Measurements from ENCODE around the gene EFS.

EFS gene

DNA sequence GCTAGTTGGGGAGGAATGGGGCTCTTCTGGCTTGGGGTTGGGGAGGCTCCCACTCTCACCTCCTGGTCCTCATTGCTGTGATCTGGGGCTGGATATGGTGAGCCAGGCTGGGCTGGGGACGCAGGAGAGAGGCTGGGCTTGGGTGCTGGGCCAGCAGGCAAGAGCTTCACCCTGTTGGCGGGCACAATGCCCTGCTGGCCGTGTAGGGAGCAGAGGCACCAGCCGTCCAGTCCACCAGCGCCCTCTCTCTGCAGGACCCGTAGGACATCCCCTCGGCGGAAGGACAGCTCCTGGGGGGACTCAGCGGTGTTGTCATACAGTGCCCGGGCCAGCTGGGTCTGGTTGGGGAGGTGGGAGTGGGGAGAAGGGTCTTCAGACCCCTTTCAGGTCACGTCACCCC lies 4.5 kb downstream of the EFS start:
- TF ChIP-seq, protein P1, sequence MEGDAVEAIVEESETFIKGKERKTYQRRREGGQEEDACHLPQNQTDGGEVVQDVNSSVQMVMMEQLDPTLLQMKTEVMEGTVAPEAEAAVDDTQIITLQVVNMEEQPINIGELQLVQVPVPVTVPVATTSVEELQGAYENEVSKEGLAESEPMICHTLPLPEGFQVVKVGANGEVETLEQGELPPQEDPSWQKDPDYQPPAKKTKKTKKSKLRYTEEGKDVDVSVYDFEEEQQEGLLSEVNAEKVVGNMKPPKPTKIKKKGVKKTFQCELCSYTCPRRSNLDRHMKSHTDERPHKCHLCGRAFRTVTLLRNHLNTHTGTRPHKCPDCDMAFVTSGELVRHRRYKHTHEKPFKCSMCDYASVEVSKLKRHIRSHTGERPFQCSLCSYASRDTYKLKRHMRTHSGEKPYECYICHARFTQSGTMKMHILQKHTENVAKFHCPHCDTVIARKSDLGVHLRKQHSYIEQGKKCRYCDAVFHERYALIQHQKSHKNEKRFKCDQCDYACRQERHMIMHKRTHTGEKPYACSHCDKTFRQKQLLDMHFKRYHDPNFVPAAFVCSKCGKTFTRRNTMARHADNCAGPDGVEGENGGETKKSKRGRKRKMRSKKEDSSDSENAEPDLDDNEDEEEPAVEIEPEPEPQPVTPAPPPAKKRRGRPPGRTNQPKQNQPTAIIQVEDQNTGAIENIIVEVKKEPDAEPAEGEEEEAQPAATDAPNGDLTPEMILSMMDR (IDR thresholded peaks at IDR 0.05; ENCODE audit: extremely low read depth, missing control alignments): no peak
- no peak for DNase-seq (ENCODE audit: low spot score)

DNA sequence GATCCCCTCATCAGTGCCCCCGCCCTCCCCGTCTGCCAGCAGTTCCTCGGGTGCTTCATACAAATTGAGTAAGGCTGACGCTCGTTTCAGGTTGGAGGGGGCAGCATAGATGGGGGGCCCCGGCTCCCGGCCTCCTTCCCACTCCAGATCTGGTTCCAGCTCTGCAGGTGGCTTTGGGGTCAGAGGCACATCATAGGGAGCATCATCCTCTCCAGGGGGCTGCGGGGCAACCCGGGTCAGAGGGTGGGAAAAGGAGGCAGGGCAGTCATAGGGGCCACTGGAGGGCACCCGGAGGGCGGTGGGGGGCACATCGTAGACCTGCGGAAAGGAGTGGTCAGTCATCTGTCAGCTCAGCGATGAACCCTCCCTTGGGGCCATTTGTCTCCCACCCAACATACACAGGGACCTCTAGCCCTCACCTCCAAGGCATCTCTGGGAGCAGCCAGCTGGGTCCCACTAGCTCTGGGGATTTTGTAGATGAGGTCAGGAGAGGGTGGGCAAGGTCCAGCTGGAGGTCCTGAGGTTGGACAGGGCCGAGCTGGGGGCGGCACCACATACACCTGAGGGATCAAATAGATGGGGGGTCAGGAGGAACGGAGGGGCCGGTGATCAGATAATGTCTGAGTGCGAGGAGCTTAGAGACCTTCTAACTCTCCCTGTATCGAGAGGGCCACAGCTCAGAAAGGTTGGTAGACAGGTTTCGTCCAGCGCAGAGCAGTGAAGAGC lies 5.1 kb downstream of the EFS start:
- no peak for DNase-seq (ENCODE audit: low spot score)
- TF ChIP-seq, protein P1 (IDR thresholded peaks at IDR 0.05; ENCODE audit: extremely low read depth, missing control alignments): no peak

DNA sequence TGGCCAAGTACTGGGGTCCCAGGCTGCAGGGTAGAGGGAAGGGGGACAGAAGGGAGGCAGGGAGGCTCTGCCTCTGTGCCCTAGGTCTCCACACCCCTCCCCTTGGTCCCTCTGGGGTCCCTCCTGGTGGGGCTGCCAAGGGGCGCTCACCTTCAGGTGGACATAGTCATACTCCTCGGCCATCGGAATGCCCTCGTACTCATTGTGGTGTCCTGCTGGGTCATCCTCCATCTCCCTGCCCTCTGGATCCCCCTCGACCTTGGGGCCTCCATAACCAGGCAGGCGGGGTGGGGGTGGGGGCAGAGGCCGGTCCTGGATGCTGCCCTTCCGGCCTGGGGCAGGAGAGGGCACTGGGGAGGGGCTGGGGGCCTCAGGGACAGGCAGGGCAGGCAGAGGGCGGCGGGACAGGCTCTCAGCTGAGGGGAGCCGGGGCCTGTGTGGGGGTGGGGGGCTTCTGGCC lies 5.8 kb downstream of the EFS start:
- TF ChIP-seq, protein P1 (IDR thresholded peaks at IDR 0.05; ENCODE audit: extremely low read depth, missing control alignments): no peak

DNA sequence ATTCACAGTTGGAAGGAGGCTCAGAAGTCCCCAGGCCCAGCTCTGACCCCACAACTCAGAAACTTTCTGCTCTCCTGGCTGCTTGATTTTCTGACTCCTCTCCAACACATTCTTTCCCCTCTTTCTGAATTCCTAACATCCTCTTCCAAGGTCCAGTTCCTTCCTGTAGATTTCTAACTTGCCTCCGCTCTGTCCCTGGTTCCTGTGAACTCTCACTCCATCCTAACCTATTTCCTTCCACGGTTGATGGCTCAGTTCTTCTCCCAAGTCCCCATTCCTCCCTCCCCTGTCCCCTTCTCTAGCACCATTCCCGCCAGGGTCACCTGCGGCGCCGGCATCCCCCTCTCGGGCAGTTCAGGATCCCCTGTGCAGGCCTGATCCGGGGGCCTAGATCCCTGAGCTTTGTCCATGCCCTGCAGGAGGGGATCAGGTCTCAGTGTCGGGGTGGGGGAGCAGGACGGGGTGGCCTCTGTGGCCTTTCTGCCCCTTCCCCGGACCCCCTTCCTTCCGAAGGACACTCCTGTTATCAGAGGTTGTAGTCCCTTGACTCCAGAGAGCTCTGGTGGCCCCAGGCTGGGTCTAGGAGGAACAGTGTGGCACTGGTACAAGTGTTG lies 6.3 kb downstream of the EFS start:
- TF ChIP-seq, protein P1 (IDR thresholded peaks at IDR 0.05; ENCODE audit: extremely low read depth, missing control alignments): no peak
- DNase-seq (ENCODE audit: low spot score): no peak

More for the DNA sequence above, 5.8 kb downstream of the EFS start:
- DNase-seq (ENCODE audit: low spot score): no peak

DNA sequence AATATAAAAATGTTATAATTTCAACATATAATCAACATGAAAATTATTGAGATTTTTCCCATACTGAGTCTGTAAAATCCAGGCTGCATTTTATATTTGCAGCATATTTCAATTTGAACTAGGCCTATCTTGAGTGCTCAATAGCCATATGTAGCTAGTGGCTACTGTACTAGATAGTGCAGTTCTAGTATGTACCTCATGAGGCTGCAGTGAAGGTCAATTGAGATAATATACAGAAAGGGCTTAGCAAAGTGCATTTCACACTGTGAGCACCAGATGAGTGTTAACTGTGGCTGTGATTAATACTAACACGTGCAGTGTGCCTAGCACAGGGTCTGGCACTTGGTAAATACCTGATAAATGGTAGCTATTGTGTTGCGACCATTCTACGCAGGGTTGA lies 6.9 kb downstream of the EFS start:
- DNase-seq (ENCODE audit: low spot score): no peak
- TF ChIP-seq, protein P1 (IDR thresholded peaks at IDR 0.05; ENCODE audit: extremely low read depth, missing control alignments): no peak

DNA sequence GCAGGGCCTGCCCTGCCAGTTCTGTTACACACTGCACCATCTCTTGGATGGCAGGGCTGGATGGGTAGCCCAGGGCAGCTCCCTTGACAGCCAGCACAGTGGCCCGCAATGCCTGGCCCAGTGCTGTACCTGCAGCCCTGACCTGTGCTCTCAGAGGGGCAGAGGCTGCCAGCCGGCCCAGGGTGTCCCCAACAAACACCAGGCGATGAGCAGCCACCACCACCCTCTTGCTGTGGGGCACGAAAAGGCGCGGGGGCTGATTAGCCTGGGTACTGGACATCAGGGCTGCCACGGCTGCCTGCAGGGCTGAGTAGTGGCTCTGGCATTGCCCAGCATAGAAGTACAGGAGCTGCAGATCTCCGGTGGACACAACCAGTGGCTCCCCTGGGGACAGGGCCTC lies 7.7 kb downstream of the EFS start:
- TF ChIP-seq, protein P1 (IDR thresholded peaks at IDR 0.05; ENCODE audit: extremely low read depth, missing control alignments): no peak
- no peak for DNase-seq (ENCODE audit: low spot score)

DNA sequence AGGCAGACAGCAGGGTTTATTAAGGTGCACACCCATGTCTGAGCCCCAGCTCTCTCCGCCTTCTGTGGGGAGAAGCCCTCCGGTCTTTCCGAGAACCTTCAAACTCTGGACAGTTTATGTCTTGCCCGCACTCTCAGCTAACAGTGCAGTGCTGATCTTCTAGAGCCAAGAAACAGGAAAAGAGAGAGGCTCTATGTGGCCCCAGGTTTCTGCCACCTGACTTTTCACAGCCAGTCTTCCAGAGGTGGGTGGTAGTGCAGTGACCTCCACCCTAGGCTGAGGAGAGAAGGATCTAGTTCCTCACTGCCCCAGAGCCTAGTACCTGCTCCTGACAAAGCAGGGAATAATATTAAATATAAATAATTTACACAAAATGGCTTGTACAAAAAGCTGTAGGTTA lies 8.3 kb downstream of the EFS start:
- TF ChIP-seq, protein P1 (IDR thresholded peaks at IDR 0.05; ENCODE audit: extremely low read depth, missing control alignments): no peak
- DNase-seq (ENCODE audit: low spot score): no peak

All from GM20000 (cell line).